Testis (tissue), 3 donors: ENCODE measurements around the gene IGFBP7. TPM values are rescaled to one million over a fixed set of nuclear protein-coding genes. Genes with fewer than 3 reads are reported as not detected.

Experiments
- DNase-seq: peaks from one replicate; pipeline ENCODE4 v3.0.0-alpha.2; 2019
- H3K27ac ChIP-seq, 2 donors: fragments of 200-600 bp; sonication (generic); one replicate each; pipeline ENCODE4 v1.5.1; 2019
- H3K27me3 ChIP-seq: fragments of 200-600 bp; sonication (generic); one replicate; pipeline ENCODE4 v1.5.1; 2019
- H3K36me3 ChIP-seq: fragments of 200-600 bp; sonication (generic); one replicate; pipeline ENCODE4 v1.5.1; 2017; ENCODE audit warnings: low read depth; ENCODE audit errors: missing control alignments
- H3K4me1 ChIP-seq: fragments of 200-600 bp; sonication (generic); one replicate; pipeline ENCODE4 v1.5.1; 2019
- H3K4me3 ChIP-seq, 2 donors: fragments of 200-600 bp; sonication (generic); one replicate each; pipeline ENCODE4 v1.5.1; 2017 to 2019
- H3K9me3 ChIP-seq: fragments of 200-600 bp; sonication (generic); one replicate; pipeline ENCODE4 v1.5.1; 2017
- CTCF ChIP-seq, 3 experiments: fragments of 450-650 bp in 2 of 3; fragments of 200-600 bp in 1 of 3; sonication (generic) in 1 of 3; IDR thresholded peaks; one replicate each; pipeline ENCODE4 v1.5.1; 2016 to 2019; ENCODE audit warnings: antibody characterized with exemption in 3 of 3, mild to moderate bottlenecking in 2 of 3, moderate library complexity in 1 of 3
- POLR2A ChIP-seq: fragments of 450-650 bp; IDR thresholded peaks from one replicate; pipeline ENCODE4 v1.6.1; 2017; ENCODE audit warnings: antibody characterized with exemption, mild to moderate bottlenecking, moderate library complexity
- WGBS, 2 donors: methylation state at CpG; one replicate each; pipeline ENCODE4 v1.1.5; 2018; 5-methylcytosine and 5-hydroxymethylcytosine counted together
- intact Hi-C: fragments of 100-400 bp; cut with DNase I; formaldehyde crosslinking; loops from one replicate; pipeline ENCODE4 v1.15.1; 2023; ENCODE audit warnings: low total_unique reads
- polyA plus RNA-seq: library from polyadenylated mRNA; stranded (reverse); fragments of 350-450 nt; fragmentation: Illumina TruSeq; extraction: RNeasy Lipid Tissue Mini Kit (QIAGEN cat#74804); gene quantifications from one replicate; pipeline ENCODE4 v1.2.3, GENCODE V29; 2014; ENCODE audit warnings: low read depth, low replicate concordance; ENCODE audit not compliant: insufficient read depth
- small RNA-seq, 2 donors: library from RNA; depleted of rRNA; stranded (forward); fragments of <200 nt; gene quantifications; one replicate each; pipeline ENCODE3, GENCODE V24; 2016
- total RNA-seq, 2 donors: library from RNA; depleted of rRNA; stranded (reverse); fragments of >200 nt; gene quantifications; one replicate each; pipeline ENCODE4 v1.2.3, GENCODE V29; 2016

Gene IGFBP7
- total and polyA plus RNA-seq, 3 donors from 2014 or later: 451 to 817 (median 531) TPM

GRCh38 chr4:56990109-56990905 is 119.9 kb downstream of the IGFBP7 start:
- intact Hi-C loops: no loop called here
- TF ChIP-seq POLR2A: no peak
- no peak for TF ChIP-seq CTCF (IDR thresholded peaks at IDR 0.05)
- WGBS, 2 donors: 88 to 89% methylated on average over 6 of the region's 6 CpGs
- Histone ChIP-seq H3K36me3 (no peaks in the 10 kb centered on the region), H3K27me3 (no peaks in the 10 kb centered on the region), H3K4me1 (no peaks in the 10 kb centered on the region), H3K4me3 (no peak overlapping the region), H3K9me3 (no peaks in the 10 kb centered on the region), H3K27ac (no peak overlapping the region)
- no peak for DNase-seq

GRCh38 chr4:56986952-56987351 is 123.2 kb downstream of the IGFBP7 start:
- H3K4me3 ChIP-seq: no peak overlapping the region
- no peak for TF ChIP-seq POLR2A
- TF ChIP-seq CTCF (IDR thresholded peaks at IDR 0.05): no peak
- no peaks in the 10 kb centered on the region for H3K36me3 ChIP-seq
- no peak for DNase-seq
- WGBS, 2 donors: 80 to 90% methylated on average over 3 of the region's 3 CpGs
- H3K27me3 ChIP-seq: no peaks in the 10 kb centered on the region
- H3K9me3 ChIP-seq: no peaks in the 10 kb centered on the region
- no peaks in the 10 kb centered on the region for H3K4me1 ChIP-seq
- intact Hi-C loops: no loop called here
- H3K27ac ChIP-seq: no peak overlapping the region

GRCh38 chr4:56986192-56986591 is 124.0 kb downstream of the IGFBP7 start:
- no peaks in the 10 kb centered on the region for H3K4me1 ChIP-seq
- intact Hi-C loops: no loop called here
- H3K27ac ChIP-seq: no peak overlapping the region
- 88 to 90% methylated on average over 1 of the region's 1 CpG for WGBS, 2 donors
- no peak for DNase-seq
- TF ChIP-seq CTCF (IDR thresholded peaks at IDR 0.05) (no peak), POLR2A (no peak)
- no peak overlapping the region for H3K4me3 ChIP-seq
- no peaks in the 10 kb centered on the region for H3K9me3 ChIP-seq
- H3K27me3 ChIP-seq: no peaks in the 10 kb centered on the region
- no peaks in the 10 kb centered on the region for H3K36me3 ChIP-seq

- 79% methylated on average over 4 of the region's 4 CpGs for WGBS, 2 donors
Observed at GRCh38 chr4:56981795-56982201, 128.4 kb downstream of the IGFBP7 start.

More at GRCh38 chr4:56981795-56982201, 128.4 kb downstream of the IGFBP7 start:
- Histone ChIP-seq H3K4me3 (no peak overlapping the region), H3K27ac (no peak overlapping the region), H3K27me3 (no peaks in the 10 kb centered on the region), H3K36me3 (no peaks in the 10 kb centered on the region), H3K4me1 (no peaks in the 10 kb centered on the region), H3K9me3 (no peaks in the 10 kb centered on the region)
- DNase-seq: no peak
- TF ChIP-seq CTCF (IDR thresholded peaks at IDR 0.05) (no peak), POLR2A (no peak)
- intact Hi-C loops: no loop called here

Small RNA genes lying within 50 kb of the gene (small RNA-seq; reads per million reads assigned to genes)
- 0 reads per million in 2 donors for gene RNU6-998P

Other genes with a start within 250 kb of the IGFBP7 start
- gene REST, start 202.5 kb downstream of the IGFBP7 start, total RNA-seq: 10 to 100 TPM; 50.2 to 58.2 TPM
- gene REST, start 202.5 kb downstream of the IGFBP7 start, polyA plus RNA-seq: 10.7 TPM
- 10 to 100 TPM; 16.9 to 18.1 TPM for gene NOA1, start 132.8 kb downstream of the IGFBP7 start, total RNA-seq
- 13.7 TPM for gene NOA1, start 132.8 kb downstream of the IGFBP7 start, polyA plus RNA-seq
- 100 to 1,000 TPM in 1 of 2 donors, 10 to 100 TPM in 1; 81.8 to 104 TPM for gene POLR2B, start 131.5 kb downstream of the IGFBP7 start, total RNA-seq
- gene POLR2B, start 131.5 kb downstream of the IGFBP7 start, polyA plus RNA-seq: 81.8 TPM